Islet of Langerhans (tissue), 1 donor: Measurements from ENCODE around the gene SYNDIG1.
"Not testable (repeated sequence)": the region's sequence is repeated elsewhere in the genome, so short reads cannot be mapped to it uniquely, and the experiment has no call there.

Source experiments
- FAIRE-seq: peaks from one replicate; lab custom pipeline; 2011; peaks lifted over from hg19 to GRCh38; lab: Jason Lieb, UNC

The SYNDIG1 gene

DNA sequence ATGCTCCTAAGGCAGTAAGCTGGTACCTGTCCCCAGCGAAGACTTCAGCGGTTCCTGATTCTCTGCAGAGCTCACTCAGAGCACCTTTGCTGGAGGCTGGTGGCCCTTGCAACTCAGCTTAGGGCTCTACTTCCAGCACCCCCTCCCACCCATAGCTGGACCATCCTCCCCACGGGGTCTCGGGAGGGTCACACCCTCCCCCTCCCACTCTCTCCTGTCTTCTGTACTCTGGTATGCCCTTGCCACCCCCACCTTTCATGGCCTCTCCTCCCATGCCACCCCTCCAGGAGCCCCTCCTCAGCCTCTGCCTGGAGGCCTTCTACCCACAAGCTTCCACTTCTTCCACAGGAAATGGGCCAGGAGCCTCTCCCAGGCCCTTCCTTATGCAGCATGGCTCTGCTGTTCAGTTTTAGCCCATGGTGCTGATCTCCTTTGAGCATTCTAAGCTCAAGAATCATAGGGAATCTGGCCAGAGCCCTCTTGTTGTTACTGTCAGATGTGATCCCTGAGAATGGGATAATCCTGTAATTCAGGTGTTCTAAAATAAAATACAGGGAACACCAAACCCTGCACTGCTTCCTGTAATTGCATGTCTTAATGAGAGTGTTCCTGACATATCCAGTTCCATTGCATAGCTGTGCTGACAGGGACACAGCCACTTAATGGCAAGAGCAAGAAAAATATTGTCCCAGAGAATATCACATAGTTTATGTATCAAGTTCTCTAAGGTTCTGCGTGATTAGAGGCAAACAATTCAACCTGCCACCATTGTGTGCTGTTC, 142.1 kb downstream of the SYNDIG1 start:
- FAIRE-seq: no peak

DNA sequence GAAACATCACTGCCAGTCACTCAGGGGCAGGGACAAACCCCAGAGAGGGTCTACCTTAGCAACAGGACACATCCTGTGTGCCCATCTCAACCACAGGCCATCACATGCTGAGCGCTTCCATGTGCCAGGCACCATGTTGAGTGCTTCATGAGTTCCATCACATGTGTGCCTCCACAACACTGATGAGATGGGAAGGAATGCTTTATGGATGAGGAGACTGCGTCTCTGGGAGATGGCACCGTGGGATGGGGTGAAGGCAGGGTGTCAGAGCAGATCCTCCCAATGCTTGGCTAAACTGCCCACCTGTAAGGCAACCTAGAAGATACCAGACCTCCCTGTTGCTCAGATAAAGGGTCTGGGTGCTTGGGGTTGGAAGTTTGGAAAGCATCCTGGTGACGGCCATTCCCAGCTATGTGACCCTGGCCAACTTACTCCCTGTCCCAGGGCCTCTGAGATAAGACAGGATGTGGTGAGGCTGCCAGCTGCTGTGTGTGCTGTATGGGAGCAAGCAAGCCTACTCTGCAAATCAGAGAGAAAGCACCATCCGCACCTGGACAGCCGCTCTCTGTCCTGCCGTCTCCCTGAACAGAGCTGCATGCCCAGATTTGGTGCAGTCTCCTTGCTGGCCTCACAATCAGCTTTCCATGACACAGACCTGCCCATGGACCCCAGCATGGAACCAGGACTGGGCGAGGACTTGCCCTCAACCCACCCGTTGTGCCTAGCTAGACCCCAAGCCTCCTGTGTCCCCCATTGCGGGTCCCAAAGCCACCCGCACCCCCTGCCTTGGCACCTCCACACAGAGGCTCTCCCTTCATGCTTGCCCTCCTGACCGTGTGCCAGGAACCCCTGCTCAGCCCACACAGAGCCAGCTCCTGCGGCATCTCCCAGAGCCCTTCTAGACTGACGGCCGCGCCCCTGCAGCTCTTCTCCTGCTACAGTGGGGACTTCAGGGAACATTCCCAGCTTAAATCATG, 143.7 kb downstream of the SYNDIG1 start:
- FAIRE-seq: no peak

DNA sequence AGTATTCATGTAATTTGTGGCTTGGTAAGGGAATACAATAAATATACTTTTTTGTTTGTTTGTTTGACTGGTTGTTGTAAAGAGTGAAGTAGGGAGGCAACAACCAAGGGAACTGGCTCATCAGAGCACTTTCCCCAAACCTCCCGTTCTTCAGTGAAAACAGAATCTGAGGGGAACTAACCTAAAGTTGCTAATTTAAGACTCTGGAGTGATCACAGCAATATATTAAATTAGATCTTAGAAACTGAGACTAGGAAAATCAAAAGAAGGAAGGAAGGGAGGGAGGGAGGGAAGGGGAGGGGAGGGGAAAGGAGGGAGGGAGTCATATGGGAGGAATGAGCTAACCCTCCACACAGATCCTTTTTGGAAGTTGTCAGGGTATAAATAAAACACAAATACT, 144.9 kb downstream of the SYNDIG1 start:
- FAIRE-seq: no peak

DNA sequence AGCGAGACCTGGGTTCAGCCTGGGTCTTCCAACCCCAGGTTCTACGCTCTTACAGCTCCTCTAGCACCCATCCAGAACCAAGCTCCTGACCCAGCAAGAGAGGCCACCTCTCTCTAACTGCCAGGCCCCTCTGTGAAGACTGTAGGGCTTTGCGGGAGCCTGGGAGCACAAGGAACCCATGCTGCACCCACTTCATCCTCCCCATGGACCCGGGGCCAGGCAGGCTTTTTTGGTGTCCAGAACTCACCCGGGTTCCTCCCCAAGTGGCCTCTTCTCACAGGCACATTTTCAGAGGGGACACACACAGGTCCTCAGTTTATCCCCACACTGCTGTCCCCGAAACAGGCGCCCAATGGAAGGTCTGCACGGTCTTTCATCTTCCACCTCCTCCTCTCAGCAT, 145.9 kb downstream of the SYNDIG1 start:
- FAIRE-seq: no peak

DNA sequence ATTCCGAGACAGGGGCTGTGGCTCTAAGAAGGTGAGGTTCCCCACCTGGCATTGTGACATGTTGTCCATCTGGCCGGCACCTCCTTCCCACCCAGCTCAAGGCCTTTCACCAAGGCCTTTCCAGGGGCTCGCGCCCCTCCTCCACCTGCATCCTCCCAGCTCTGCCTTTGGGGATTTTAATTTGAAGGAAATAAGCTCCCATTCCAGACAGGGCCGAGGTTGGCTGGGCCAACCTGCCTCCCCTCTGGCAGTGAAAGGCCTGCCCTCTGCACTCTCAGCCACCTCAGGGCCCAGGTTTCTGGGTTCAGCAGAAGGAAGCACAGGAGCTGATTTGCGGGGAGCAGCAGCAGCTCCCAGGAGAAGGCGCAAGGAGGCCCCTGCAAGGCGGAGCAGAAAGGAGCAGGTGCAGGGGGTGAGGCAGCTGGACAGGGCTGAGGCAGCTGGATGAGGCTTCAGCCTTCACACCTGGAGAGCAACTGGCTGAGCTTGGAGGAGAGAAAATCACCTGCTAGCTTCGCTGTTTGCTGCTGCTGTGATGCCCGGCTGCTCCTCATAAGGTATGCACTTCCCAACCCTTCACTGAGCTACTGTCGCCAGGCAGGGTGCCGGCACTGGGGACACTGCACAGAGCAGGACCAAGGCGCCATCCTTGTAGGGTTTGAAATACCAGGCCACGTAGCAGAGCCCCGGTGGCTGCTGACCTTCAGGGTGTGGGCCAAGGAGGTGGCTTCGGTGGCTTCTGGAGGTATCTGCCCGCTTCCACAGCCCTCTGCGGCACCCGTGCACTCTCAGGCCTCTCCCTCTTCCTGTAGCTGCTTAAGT, 147.0 kb downstream of the SYNDIG1 start:
- FAIRE-seq: no peak

DNA sequence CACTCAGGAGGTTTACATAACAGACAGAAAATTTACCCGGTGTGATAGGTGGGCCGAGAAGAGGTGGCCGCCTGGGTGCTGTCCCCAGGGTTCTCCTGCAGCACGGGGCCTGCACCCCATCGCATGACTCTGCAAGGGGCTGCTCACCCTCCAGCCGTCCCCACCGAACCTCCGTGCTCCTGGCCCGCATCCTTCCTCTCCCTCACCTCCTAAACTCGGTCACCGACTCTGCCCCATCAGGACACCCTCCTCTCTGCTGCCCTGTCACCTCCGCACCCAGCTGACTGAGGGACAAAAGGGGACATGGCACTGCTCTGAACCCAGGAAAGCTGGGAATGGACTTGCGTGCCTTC, 147.6 kb downstream of the SYNDIG1 start:
- FAIRE-seq: no peak

DNA sequence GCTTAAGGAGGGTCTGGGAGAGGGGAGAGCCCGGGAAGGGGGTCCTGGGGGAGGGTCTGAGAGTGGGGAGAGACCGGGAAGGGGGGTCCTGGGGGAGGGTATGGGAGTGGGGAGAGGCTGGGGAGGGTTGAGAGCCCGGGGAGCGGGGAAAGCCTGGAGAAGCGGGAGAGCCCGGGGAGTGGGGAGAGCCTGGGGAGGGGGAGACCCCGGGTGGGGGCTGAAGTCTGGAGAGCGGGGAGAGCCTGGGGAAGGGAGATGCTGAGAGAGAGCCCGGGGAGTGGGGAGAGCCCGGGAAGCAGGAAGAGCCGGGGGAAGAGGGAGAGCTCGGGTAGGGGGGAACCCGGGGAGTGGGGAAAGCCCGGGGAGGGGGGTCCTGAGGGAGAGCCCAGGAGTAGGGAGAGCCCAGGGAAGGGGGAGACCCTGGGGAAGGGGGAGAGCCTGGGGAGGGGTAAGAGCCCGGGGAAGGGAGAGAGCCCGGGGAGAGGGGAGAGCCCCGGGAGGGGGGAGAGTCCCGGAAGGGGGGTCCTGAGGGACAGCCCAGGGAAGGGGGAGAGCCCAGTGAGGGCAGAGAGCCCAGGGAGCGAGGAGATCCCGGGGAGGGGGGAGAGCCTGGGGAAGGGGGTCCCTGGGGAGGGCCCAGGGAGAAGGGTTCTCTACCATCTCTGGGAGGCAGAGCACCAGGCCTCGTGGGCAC, 148.5 kb downstream of the SYNDIG1 start:
- no peak for FAIRE-seq

DNA sequence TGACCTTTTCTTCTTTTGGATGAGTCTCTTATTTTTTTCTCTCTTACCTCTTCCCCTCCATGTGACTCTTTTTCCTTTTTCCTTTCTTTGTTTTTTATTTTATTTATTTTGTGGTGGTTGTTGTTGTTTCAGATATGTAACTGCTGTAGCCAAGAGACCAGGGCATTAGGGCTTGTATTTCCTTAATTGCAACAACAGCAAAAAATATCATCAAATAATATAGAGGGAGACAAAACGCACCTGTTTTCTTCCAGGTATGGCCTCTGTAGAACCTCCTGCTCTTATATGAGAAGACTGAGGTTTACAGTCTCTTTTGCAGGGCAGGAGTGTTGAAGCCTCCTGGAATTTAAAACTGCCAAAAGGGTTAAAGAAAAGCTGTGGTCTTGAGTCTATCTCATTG, 149.3 kb downstream of the SYNDIG1 start:
- FAIRE-seq: no peak

DNA sequence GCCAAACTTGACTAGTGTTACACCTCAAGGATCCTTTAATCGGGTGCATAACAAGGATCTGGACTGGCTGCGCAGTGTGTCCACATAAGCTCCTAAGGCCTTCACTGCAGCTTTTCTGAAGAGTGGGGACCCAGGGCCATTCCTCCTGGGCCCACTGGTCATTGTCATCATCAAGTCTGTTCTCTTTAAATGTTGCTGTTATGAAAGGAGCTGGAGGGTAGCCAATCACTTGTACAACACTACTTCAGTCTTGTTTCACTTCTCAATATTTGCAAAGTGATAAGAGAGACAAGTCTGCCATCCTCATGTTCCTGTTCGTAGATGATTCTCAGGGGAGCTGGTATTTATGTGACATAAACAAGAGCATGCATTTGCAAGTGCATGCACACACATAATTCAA, 149.8 kb downstream of the SYNDIG1 start:
- no peak for FAIRE-seq

DNA sequence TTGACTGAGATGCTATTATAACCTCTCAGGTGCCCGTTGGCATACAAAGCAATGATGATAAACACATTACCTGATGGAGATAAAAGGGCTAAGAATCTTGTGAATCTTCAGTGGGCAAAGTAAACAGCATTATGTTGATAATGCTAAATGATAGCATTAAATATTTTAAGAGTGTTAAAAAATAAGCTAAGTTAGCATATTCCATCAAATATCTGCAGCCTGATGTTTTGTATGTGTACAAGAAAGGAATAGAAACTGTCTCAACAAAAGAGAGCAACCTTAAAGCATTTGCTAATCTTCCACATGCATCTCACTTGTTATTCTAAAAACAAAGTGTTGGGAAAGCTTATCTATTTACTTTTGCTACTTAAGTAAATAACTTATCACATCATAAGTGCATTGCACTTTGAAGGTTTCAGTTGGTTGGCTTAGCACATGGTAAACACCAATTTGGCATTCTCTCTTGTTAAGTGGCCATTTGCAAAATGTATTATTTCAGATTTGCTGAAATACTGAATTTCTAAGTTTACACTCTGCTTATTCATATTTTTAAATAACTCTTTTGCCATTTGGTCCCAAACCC, 151.6 kb downstream of the SYNDIG1 start:
- no peak for FAIRE-seq

DNA sequence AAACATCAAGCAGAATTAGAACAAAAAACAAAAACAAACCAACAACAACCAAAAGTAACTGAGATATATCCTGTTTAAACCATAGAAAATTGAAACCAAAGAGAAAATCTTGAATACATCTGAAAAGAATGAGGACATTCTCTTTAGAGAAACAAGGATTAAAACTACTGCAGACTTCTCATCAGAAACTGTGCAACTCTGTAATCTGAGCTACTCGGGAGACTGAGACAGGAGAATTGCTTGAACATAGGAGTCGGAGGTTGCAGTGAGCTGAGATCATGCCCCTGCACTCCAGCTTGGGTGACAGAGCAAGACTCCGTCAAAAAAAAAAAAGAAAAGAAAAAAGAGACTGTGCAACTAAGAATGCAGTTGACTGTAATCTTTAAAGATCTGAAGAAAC, 153.4 kb downstream of the SYNDIG1 start:
- FAIRE-seq: no peak

DNA sequence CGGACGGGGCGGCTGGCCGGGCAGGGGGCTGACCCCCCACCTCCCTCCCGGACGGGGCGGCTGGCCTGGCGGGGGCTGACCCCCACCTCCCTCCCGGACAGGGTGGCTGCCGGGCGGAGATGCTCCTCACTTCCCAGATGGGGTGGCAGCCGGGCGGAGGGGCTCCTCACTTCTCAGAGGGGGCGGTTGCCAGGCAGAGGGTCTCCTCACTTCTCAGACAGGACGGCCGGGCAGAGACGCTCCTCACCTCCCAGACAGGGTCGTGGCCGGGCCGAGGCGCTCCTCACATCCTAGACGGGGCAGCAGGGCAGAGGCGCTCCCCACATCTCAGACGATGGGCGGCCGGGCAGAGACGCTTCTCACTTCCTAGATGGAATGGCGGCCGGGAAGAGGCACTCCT, 156.7 kb downstream of the SYNDIG1 start:
- not testable (repeated sequence) for FAIRE-seq

DNA sequence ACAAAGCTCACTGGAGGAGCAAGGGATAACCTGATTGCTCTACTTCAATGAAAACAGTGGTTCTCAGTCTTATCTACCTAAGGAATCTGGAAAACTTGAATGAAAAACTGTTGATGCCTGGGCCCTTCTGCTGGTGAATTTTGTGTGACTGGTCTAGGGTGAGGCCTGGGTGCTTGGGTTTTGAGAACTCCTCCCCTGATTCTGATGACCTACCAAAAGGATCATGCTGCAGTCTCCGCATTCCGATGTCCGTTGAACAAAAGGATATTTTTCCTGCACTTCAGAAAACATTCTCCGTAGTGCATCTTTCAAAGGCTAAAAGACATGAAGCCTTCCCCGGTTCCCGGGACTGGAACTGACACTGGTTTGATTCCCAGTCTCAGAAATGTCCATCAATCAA, 157.9 kb downstream of the SYNDIG1 start:
- no peak for FAIRE-seq

DNA sequence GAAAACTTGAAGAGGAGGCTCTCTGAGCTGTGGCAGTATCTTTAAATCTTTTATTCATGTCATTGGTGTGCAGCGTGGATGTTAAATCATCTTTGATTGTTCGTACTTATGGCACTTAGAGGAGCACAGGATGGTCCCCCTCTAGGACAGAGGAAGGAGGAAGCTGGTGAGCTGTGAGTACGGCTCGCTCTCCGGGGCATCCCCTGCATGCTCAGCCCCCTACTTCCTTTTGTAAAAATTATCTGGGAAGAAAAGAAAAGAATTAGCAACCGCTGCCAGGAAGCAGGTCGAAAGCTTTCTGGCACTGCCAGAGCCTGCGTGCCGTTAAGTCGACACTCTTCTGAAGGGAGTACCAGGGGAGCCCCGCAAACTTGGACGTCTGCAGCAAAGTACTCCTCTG, 158.5 kb downstream of the SYNDIG1 start:
- no peak for FAIRE-seq

DNA sequence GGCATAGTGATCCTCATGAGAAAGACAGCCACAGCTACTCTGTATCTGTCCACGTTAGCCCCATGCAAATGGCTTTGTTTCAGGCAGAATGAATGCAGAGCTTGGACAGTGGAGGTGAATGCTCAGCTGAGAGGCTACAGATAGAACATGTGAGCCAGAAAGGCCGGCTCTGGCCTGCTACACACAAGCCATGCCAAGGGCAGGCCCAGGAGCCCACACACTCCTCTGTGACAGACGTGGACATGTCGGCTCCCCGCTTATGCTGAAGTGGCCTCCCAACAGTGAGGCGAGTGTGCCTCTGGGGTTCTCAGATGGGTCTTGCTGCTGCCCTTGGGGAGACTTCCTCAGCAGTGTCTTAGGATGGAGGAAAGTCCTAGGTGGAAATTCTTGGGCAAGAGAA, 159.6 kb downstream of the SYNDIG1 start:
- no peak for FAIRE-seq

DNA sequence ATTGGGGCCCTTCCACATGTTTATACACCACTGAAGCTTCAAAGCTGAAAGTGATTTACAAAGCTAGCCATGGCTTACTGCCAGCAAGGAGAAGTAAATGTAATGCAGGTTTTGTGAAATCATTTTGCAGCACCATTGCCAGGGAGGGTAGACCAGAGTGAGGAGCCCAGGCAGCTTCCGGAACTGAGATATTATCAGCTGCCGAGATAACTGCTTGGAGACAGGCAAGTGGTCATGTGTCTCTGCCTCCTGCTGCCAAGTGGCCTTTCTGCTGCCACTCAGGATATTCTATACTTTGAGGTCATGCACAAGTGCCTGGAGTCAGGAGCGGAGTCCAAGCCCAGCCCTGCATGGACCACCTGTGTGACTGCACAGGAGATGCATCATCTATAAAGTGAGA, 160.2 kb downstream of the SYNDIG1 start:
- FAIRE-seq: no peak

DNA sequence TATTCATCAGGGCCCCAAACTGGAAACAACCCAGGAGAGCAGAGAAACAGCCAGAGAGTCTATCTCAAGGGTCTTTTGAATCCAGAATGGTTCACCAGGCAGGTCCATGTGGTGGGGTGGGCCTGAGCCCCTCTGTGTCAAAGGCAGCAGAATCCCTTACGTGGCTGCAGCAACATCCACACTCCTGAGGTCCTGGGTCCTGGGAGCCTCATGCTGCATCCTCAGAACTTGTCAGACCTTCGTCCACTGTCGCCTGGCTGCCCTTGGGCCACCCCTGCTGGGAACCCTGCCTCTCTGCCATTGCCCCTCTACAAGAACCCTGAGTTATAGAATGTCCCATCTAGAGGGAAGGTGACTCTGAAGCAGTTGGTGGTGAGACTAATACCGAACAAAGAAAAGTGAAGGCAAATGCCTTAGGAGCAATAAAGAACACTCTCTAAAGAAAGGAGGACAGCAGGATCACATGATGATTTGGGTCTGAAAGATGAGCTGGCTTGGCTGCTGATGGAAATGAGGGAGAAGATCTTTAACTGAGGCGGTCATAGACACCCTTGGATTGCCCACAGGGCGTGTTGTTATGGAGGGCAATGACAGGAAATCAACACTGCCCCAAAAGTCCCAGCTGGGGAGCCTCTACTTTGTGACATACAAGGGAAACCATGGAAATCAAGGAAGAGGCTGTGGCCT, 161.2 kb downstream of the SYNDIG1 start:
- FAIRE-seq: no peak

DNA sequence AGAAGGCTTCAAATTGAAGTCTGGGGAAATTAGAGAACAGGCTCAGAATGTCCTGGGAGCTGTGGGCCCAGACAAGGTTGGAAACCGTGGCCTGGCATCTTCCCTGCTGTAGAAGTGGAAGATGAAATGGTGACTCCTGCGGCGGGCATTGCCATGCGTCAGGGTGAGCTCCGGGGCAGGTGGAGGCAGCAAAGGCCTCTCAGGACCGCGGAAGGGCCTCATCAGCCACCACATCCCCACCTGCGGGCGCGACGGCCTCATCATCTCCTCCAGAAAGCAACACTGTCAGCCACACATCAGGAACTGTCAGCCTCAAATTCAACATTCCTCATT, 161.7 kb downstream of the SYNDIG1 start:
- no peak for FAIRE-seq

DNA sequence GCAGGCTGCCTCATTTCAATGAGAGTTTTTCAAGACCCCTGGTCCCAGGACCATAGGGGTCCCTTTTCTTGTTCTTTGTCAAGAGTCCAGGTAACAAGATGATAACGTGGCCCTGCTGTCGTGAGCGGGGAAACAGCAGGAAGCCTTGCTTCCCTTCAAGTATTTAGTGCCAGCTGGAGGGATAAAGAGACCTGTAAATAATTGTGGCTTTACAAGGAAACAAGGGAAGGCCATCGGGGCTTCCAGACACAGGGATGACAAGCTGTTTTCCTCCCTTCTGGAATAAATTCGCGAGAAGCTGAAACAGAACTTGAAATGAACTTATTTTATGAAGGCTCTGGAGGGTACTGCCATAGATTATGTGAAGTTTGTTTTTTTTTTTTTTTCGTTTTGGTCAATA, 163.2 kb downstream of the SYNDIG1 start:
- FAIRE-seq: no peak

DNA sequence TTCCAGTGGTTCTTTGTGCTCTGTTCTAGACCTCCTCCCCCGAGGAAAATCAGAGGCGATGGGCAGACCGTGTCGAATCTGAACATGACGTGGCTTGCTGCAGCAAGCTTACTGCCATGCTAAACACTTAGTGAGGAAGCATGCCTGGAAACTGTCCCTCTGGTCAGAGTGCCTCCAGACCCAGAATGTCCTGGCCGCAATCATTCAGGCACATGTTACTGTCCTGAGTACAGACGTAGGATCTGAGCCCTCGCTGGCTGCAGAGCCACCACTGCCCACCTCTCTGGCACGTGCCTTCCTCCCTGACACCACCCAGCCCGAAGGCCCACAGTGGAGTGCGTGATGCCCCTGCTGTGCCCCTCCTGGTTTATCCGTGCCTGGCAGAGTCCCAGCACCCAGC, 163.6 kb downstream of the SYNDIG1 start:
- FAIRE-seq: no peak

DNA sequence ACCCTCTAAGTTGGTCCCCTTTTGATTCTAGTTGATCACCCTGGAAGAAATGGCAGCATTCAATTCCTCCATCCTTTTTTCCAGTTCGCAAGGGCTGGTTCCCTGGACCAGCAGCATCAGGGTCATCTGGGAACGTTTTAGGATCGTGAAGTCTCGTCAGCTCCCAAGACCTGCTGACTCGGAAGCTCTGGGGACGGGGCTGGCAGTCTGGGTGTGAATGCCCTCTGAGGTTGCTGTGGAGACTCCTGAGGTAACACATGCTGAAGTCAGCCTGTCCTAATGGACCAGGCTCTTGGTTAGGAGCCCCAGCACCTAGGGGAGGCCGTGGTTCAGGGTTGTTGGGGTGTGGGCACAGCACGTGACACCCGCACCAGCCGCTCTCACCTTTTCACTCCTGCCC, 164.1 kb downstream of the SYNDIG1 start:
- no peak for FAIRE-seq
